Left ventricle myocardium inferior (tissue), 1 donor: ENCODE data around the gene SLC37A1. TPM values are rescaled to one million over a fixed set of nuclear protein-coding genes. Genes with fewer than 3 reads are reported as not detected.

Source experiments
- DNase-seq: peaks from one replicate; pipeline ENCODE4 v3.0.0-alpha.2; 2020
- H3K27ac ChIP-seq: fragments of 200-600 bp; replicated peaks from 2 replicates; pipeline ENCODE4 v1.8.0; 2021
- H3K27me3 ChIP-seq: fragments of 200-600 bp; 2 replicates; pipeline ENCODE4 v1.8.0; 2021; ENCODE audit warnings: low read depth
- H3K36me3 ChIP-seq: fragments of 200-600 bp; 2 replicates; pipeline ENCODE4 v1.8.0; 2021
- H3K4me1 ChIP-seq: fragments of 200-600 bp; 2 replicates; pipeline ENCODE4 v1.8.0; 2021
- H3K4me3 ChIP-seq: fragments of 200-600 bp; 2 replicates; pipeline ENCODE4 v1.8.0; 2021; ENCODE audit warnings: mild to moderate bottlenecking, moderate library complexity
- H3K9me3 ChIP-seq: fragments of 200-600 bp; replicated peaks from 2 replicates; pipeline ENCODE4 v1.8.0; 2021
- intact Hi-C: fragments of 100-400 bp; cut with micrococcal nuclease; formaldehyde crosslinking; loops from one replicate; pipeline ENCODE4 v1.11.0; 2022
- total RNA-seq: library from RNA; stranded (reverse); fragmentation: NEBNext Ultra II Directional; extraction: Animal tissue kit (Norgen Biotek cat#: 25700); gene quantifications from one replicate; pipeline ENCODE4 v1.2.1, GENCODE V29; 2021
- TF ChIP-seq, protein P1 (sequence below): fragments of 200-600 bp; IDR thresholded peaks from 2 replicates; pipeline ENCODE4 v1.8.0; 2021; ENCODE audit warnings: antibody characterized with exemption, mild to moderate bottlenecking, borderline replicate concordance
- donor health status: DM: no; HTN: yes; CAD: no; lungs with severe emphysema.

The SLC37A1 gene
- total RNA-seq, 1 donor from 2014 or later, result 3.8 TPM

DNA sequence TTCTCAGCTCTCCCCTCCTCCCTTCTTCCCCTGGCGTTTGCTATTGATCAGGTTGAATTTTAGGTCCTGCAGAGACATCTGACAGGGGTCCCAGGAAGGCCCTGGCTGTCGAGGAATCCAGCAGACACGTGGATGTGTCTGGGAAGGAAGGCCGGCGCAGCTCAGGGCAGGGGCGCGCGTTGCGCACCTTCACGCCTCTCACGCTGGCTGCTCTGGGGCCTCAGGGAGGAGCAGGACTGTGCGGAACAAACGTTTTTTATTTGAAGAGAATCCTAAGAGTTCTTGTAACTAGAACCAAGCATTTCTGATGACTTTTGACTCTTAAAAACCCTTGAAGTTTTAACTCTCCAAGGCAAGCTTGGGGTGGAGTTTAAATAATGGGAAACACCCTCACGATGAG, 54.2 kb downstream of the SLC37A1 start:
- H3K36me3 ChIP-seq, result peaks cover 54% of the 10 kb centered on the region
- H3K27ac ChIP-seq, result no peak overlapping the region
- no peak for DNase-seq
- H3K9me3 ChIP-seq, result no peaks in the 10 kb centered on the region
- H3K4me3 ChIP-seq, result no peak overlapping the region
- TF ChIP-seq, protein P1, sequence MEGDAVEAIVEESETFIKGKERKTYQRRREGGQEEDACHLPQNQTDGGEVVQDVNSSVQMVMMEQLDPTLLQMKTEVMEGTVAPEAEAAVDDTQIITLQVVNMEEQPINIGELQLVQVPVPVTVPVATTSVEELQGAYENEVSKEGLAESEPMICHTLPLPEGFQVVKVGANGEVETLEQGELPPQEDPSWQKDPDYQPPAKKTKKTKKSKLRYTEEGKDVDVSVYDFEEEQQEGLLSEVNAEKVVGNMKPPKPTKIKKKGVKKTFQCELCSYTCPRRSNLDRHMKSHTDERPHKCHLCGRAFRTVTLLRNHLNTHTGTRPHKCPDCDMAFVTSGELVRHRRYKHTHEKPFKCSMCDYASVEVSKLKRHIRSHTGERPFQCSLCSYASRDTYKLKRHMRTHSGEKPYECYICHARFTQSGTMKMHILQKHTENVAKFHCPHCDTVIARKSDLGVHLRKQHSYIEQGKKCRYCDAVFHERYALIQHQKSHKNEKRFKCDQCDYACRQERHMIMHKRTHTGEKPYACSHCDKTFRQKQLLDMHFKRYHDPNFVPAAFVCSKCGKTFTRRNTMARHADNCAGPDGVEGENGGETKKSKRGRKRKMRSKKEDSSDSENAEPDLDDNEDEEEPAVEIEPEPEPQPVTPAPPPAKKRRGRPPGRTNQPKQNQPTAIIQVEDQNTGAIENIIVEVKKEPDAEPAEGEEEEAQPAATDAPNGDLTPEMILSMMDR, result no peak
- no peaks in the 10 kb centered on the region for H3K27me3 ChIP-seq
- no peaks in the 10 kb centered on the region for H3K4me1 ChIP-seq
- intact Hi-C loops, result no loop called here

DNA sequence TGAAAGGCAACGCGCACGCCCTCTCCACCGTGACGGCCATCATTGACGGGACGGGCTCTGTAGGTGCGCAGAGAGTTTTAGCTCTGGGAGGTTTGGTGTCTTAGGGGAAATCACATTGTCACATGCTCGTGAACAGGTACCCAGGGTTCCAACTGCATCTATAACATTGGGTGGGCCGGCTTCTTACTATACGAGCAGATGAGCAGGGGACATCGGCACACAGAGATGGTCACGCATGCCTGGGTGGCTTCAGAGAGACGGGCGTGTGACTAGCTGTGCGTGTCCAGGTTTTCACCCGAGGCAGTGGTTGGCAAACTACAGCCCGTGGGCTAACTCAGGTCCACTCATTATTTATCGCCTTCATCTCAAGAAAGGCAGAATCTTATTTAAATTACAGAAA, 54.7 kb downstream of the SLC37A1 start:
- H3K4me3 ChIP-seq, result no peak overlapping the region
- no peaks in the 10 kb centered on the region for H3K4me1 ChIP-seq
- intact Hi-C loops, result no loop called here
- no peaks in the 10 kb centered on the region for H3K9me3 ChIP-seq
- no peak overlapping the region for H3K27ac ChIP-seq
- DNase-seq, result no peak
- TF ChIP-seq, protein P1, result no peak
- H3K36me3 ChIP-seq, result peaks cover 49% of the 10 kb centered on the region
- H3K27me3 ChIP-seq, result no peaks in the 10 kb centered on the region

DNA sequence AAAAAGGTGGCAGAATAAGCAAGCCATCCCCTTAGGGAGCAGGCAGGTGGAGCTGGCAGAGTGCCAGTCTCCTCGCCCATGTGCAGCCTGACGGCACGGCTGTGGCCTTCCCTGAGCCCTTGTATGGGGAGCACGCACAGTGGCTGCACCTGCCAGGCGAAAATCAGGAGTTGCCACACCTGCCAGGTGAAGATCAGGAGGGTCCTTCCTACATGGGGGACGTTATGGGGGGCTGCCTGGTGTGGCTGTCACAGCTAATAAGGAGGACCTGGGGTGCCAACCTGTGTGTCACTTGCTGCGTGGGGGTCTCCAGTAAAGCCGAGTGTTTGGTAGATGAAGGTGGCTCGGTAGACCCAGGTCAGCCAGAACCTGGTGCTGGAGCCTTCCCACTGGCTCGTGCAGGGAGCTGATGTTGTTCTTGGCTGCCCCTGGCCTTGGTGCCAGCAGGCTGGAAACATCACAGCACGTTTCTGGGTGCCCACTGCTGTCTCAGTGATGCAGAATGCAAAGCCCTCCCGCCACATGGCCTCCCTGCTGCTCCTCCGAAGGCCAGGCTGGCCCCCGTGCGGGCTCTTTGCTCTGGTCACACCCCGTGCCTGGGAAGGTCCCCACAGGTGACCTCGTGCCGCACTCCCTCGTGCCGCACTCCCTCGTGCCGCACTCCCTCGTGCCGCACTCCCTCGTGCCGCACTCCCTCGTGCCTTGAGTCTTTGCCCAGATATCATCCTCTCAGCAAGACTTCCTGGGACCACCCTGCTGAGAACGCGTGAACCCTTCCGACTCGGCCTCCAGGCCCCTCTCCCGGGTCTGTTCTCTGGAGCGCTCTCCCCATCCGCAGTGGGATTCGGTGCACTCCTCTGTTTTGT, 55.4 kb downstream of the SLC37A1 start:
- Histone ChIP-seq H3K27ac (no peak overlapping the region), H3K4me3 (no peak overlapping the region), H3K4me1 (no peaks in the 10 kb centered on the region), H3K27me3 (no peaks in the 10 kb centered on the region), H3K9me3 (no peaks in the 10 kb centered on the region), H3K36me3 (peaks cover 44% of the 10 kb centered on the region)
- intact Hi-C loops, result no loop called here
- TF ChIP-seq, protein P1, result no peak
- no peak for DNase-seq

DNA sequence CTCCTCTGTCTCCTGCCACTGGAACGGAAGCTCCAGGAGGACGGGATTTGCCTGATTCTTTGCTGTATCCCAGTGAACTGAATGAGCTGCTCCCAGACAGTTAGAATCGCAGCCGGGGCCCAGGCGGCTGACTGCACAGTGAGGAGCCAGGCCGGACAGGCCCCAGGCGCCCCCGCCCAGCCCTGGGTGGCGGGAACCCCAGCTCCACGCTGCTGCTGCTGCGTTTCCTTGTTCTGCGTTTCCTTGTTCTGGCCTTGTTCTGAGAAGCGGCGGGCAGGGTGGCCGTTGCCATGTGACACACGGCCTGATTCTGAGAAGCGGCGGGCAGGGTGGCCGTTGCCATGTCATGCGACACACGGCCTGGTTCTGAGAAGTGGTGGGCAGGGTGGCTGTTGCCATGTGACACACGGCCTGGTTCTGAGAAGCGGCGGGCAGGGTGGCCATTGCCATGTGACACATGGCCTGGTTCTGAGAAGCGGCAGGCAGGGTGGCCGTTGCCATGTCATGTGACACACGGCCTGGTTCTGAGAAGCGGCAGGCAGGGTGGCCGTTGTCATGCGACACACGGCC, 56.2 kb downstream of the SLC37A1 start:
- Histone ChIP-seq H3K36me3 (peaks cover 37% of the 10 kb centered on the region), H3K27ac (no peak overlapping the region), H3K4me1 (no peaks in the 10 kb centered on the region), H3K9me3 (no peaks in the 10 kb centered on the region), H3K27me3 (no peaks in the 10 kb centered on the region), H3K4me3 (no peak overlapping the region)
- DNase-seq, result no peak
- intact Hi-C loops, result no loop called here
- TF ChIP-seq, protein P1, result no peak

DNA sequence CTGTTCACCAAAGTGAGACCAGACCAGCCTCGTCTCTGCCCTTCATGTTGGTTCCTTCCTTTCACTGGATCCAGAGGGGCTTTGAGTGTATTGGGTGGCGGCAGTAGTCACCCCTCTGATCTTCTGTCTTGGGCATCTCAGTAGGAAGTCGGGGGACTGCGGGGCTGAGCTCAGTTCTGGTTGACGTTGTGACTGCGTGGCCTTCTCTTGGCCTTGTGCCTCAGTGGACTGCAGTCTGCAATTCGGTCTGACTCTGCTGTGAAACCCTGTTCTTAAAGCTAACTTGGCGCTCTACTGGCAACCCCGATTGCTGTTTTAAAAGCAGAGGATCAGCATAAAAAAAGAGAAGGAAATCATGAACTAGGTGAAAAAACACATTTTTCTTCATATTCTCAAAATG, 56.7 kb downstream of the SLC37A1 start:
- H3K4me1 ChIP-seq, result no peaks in the 10 kb centered on the region
- H3K36me3 ChIP-seq, result peaks cover 38% of the 10 kb centered on the region
- no peak overlapping the region for H3K27ac ChIP-seq
- TF ChIP-seq, protein P1, result no peak
- no peak overlapping the region for H3K4me3 ChIP-seq
- DNase-seq, result no peak
- intact Hi-C loops, result no loop called here
- no peaks in the 10 kb centered on the region for H3K9me3 ChIP-seq
- H3K27me3 ChIP-seq, result no peaks in the 10 kb centered on the region
